Vagina (tissue), 2 donors: ENCODE results near the gene DUSP2.

Source experiments
- CTCF ChIP-seq, 3 experiments: fragments of 450-650 bp in 2 of 3; fragments of 200-600 bp in 1 of 3; sonication (generic) in 1 of 3; IDR thresholded peaks; one replicate each; pipeline ENCODE4 v1.5.1; 2017 to 2019; ENCODE audit warnings: antibody characterized with exemption in 3 of 3, mild to moderate bottlenecking in 2 of 3, moderate library complexity in 2 of 3
- POLR2A ChIP-seq, 2 donors: fragments of 450-650 bp; IDR thresholded peaks; one replicate each; pipeline ENCODE4 v1.6.1; 2017; ENCODE audit warnings: antibody characterized with exemption in 2 of 2, mild to moderate bottlenecking in 2 of 2, moderate library complexity in 2 of 2
- POLR2AphosphoS5 ChIP-seq, 2 donors: sonication (generic); formaldehyde crosslinking; IDR thresholded peaks; one replicate each; pipeline ENCODE4 v1.9.0; 2017; ENCODE audit warnings: antibody characterized with exemption in 2 of 2, mild to moderate bottlenecking in 2 of 2, low read depth in 1 of 2; ENCODE audit not compliant: insufficient read depth in 1 of 2

GRCh38 chr2:96176661-96177060, 31.4 kb upstream of the DUSP2 start:
- TF ChIP-seq POLR2A (IDR thresholded peaks at IDR 0.05) (no peak), CTCF (IDR thresholded peaks at IDR 0.05) (no peak), POLR2AphosphoS5 (IDR thresholded peaks at IDR 0.05; ENCODE audit: insufficient read depth in 1 of 2, low read depth in 1 of 2) (no peak)
